ENCODE results near the gene GRM4.

GRM4 gene

DNA sequence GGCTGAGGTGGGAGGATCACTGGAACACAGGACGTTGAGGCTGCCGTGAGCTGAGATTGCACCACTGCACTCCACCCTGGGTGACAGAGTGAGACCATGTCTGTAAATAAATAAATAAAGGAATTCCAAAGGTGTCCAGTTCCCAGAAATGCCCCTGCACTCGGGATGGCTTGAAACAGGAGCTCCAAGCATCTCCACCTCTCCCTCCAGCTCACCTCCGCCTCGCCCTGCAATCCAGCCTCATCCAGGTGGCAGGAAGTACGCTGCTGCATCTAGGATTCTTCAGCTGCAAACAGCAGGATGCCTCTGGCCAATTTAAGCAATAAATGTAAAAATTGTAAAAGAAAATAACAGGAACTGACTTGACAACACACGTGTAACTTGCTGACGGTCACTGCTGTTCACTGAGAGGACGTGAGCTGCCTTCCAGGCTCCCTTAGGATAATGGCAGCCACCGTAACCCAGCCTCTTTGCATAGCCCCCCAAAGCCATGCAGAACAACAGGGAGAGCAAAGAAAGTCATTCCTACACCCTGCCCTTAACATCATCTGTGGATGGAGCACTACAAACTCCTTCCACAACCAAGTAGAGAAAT, 11.4 kb upstream of the GRM4 start:
- no peak for DNase-seq (ENCODE audit: low read depth in 2 of 2)

GRCh38 chr6:34155471-34156300, 9.8 kb upstream of the GRM4 start:
- DNase-seq (ENCODE audit: low read depth in 2 of 2): no peak

GRCh38 chr6:34154668-34155447, 9.0 kb upstream of the GRM4 start:
- DNase-seq (ENCODE audit: low read depth in 2 of 2): no peak

GRCh38 chr6:34152806-34153520, 7.1 kb upstream of the GRM4 start:
- DNase-seq (ENCODE audit: low read depth in 2 of 2): no peak

GRCh38 chr6:34152042-34152524, 6.2 kb upstream of the GRM4 start:
- DNase-seq (ENCODE audit: low read depth in 2 of 2): no peak

GRCh38 chr6:34151321-34152041, 5.6 kb upstream of the GRM4 start:
- DNase-seq (ENCODE audit: low read depth in 2 of 2): no peak

GRCh38 chr6:34150766-34151165, 4.9 kb upstream of the GRM4 start:
- no peak for DNase-seq (ENCODE audit: low read depth in 2 of 2)

DNA sequence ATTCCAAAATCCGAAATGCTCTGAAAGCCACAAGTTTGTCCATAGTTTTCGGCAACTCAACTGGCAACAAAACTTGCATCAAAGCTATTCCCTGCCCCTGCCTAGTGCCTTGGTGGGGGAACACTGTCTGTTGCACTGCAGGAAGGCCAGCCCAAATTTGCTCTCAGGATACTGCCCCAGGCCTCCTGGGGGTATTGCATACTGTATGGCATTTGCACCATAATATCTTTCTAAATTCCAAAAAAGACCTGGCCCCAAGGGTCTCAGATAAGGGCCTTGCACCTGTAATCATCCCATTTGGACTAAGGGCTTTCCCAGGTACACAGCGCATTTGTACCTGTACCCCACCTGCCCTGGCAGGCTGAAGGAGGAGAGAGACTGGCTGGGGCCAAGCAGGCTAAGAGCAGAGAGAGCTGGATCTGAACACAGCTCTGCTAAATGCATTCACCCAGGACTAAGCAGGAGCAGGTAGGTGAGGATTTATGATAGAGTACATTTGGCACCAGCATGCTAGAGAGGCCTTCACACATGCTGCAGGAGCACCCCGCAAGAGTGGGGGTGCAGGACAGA, 4.0 kb upstream of the GRM4 start:
- DNase-seq (ENCODE audit: low read depth in 2 of 2): no peak

DNA sequence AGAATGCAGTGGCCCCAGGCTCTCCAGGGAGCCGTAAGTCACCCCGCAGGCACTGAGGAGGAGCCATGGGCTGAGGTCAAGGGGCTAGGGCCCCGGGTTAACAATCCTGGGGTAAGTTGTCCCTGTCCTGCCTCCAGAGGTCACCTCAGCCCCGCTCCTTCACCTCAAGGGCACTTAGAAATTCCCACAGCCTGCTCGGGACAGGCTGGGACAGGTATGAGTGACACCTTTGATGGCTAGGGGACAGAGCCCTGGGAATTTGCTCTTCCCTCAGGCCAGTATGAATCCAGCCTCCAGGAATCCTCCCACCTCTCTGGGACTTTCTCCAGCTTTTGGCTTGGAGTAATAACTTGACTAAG, 3.5 kb upstream of the GRM4 start:
- no peak for DNase-seq (ENCODE audit: low read depth in 2 of 2)

- no peak for DNase-seq (ENCODE audit: low read depth in 2 of 2)
These were observed 3.0 kb upstream of the GRM4 start for GRCh38 chr6:34148631-34149451.

- no peak for DNase-seq (ENCODE audit: low read depth in 2 of 2)
These were observed 2.2 kb upstream of the GRM4 start for GRCh38 chr6:34147906-34148630.

DNA sequence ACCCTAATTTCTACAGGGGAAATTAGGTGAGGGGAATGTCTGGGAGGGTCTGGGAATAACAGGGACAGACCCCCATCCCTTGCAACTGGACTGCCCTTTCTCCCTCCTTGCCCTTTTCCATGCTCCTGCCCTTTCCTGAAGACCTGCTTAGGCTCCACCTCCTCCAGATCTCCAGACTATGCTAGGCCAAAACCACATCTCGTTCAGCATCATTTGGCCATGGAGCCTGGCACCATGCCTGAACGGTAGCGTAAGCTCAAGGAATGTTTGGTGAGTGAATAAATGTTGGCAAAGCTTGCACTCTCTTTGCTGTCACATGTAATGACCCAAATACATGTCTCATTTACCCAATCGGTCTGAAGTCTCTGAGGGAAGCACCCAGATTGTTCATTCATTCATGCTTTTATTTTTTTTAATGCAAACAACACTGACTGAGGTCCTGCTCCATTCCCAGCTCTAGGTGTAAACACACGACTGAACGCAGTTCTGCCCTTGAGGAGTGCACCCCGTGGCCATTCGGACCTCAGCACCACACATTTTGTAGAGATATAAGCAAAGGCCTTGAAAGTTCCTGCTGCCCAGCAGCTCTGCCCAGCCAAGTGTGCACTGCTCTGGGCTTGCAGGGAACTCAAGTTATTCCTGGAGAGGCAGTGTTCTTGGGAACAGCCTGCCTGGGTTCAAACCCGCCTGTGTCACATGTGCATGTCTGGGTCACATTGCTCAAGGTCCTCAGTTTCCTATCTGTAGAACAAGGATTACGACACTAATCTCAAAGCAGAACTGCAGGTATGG, 1.1 kb upstream of the GRM4 start:
- DNase-seq (ENCODE audit: low read depth in 2 of 2): no peak

DNA sequence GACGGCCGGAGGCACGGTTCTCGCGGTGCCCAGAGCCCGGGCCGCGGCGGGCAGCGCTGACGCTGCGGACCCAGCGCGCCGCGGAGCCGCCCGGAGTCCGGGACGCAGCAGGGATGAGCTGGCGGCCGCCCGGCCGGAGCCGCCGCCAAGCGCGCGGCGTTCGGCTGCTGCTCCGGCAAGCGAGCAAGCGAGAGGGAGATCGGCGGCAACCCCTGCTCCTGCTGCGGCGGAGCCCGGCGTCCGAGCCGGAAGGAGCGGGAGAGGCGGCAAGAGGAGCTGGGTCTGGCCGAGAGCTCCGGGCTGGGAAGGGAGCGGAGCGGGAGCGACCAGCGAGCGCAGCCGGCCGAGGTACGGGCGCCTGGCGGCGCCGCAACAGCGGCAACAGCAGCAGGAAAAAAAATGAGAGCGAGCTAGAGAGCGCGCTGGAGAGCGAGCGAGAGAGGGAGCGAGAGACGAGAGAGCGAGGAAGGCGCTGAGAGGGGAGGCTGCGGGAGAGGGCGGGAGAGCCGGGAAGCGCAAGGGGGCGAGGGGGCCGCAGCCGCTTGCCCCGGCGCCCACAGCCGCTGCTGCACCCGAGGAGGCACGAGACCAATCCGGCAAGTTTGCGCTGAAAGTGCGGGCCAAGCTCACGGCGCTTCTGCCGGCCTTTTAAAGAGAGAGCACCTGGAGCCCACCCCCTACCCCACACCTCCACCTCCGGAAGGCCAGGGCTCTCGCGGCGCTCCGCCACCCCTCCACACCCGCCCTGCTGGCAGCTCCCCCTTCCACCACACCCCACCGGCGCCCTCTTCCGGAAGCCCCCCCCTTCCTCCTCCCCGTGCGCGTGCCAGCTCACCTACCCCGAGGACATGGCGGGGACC, 496 bp downstream of the GRM4 start:
- no peak for DNase-seq (ENCODE audit: low read depth in 2 of 2)

DNA sequence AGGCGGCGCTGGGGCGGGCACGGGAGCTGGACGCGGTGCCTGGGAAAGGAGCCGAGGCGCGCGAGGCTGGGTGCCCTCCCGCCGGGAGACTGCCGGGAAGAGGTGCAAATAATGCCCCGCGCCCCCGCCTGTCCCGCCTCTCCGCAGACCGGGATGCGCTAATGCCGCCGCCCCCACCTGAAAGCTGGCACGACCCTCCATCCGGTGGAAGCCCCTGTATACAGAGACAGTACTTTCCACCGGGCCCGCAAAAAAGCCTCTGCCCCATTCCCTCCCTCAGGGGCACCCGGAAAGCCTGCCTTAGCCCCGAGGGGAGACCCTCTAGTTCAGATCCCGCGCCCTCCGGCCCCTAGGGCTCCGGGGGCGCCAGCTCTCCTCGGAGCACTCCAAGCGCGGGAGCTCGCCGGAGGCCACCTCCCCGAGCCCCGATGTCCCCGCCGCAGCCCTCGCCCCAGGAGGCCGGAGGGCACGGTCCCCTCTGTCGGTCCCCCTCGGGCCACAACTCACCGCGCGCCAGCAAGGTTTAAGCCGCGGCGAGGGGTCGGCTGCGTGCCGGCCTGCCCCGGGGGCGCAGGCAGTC, 1.2 kb downstream of the GRM4 start:
- DNase-seq (ENCODE audit: low read depth in 2 of 2): no peak

GRCh38 chr6:34143884-34144580, 1.9 kb downstream of the GRM4 start:
- no peak for DNase-seq (ENCODE audit: low read depth in 2 of 2)

DNA sequence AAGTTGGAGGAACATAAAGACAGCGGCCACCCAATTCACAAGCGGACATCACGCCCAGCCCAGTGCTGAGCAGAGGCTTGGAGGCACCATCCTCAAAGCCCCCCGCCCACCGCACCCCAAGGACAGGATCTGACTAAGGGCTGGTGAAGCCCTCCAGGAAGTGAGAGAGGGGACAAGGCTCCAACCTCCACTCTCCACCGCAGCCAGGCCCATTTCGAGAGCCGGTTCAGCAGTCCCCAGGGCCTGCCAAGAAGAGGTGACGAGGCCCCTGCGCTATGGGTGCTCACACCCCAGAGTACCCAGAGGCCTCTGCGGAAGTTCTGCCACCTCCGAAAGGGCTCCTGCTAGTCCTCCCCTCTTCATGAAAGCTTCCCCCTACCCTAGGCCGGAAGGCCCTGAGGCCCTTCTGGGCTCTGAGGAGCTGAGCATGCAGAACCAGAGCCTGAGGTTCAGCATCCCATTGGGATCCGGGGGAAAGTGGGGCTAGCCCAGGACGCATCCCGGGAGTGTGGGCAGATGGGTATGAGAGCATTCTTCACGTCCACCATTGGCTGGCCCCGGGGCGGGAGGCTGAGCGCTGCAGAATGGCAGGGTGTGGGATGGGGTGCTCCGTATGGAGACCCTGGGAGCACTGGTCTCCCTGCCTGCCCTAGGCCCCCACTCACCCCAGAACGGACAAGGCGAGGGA, 2.5 kb downstream of the GRM4 start:
- no peak for DNase-seq (ENCODE audit: low read depth in 2 of 2)

Data from fibroblast of skin of left biceps (primary cell).